IMR-90 (cell line): ENCODE measurements around the gene LIMS2.

Source experiments
- BHLHE40 ChIP-seq: fragments of 150-350 bp; IDR thresholded peaks from 2 replicates; pipeline ENCODE4 v1.6.1; 2016; ENCODE audit warnings: mild to moderate bottlenecking, low read depth, low read length
- CEBPB ChIP-seq: IDR thresholded peaks from 2 replicates; pipeline ENCODE4 v1.6.1; 2012; ENCODE audit warnings: low read depth, low read length, improper control_type of control experiment
- CHD1 ChIP-seq: IDR thresholded peaks from 2 replicates; pipeline ENCODE4 v1.6.1; 2012; ENCODE audit warnings: low read depth, low read length, improper control_type of control experiment
- ELK1 ChIP-seq: fragments of 150-350 bp; IDR thresholded peaks from 2 replicates; pipeline ENCODE4 v1.6.1; 2016; ENCODE audit warnings: low read depth, mild to moderate bottlenecking, low read length, moderate library complexity, borderline replicate concordance
- MAZ ChIP-seq: IDR thresholded peaks from 2 replicates; pipeline ENCODE4 v1.6.1; 2012; ENCODE audit warnings: low read depth, mild to moderate bottlenecking, low read length, improper control_type of control experiment, moderate library complexity, borderline replicate concordance
- POLR2A ChIP-seq: IDR thresholded peaks from 2 replicates; pipeline ENCODE4 v1.6.1; 2012; ENCODE audit warnings: mild to moderate bottlenecking, low read depth, low read length
- RAD21 ChIP-seq: IDR thresholded peaks from 2 replicates; pipeline ENCODE4 v1.6.1; 2012; ENCODE audit warnings: low read length, improper control_type of control experiment
- RCOR1 ChIP-seq: IDR thresholded peaks from 2 replicates; pipeline ENCODE4 v1.6.1; 2012; ENCODE audit warnings: mild to moderate bottlenecking, low read length, improper control_type of control experiment; ENCODE audit not compliant: insufficient replicate concordance
- SMC3 ChIP-seq: fragments of 150-350 bp; IDR thresholded peaks from 2 replicates; pipeline ENCODE4 v1.6.1; 2016; ENCODE audit warnings: low read depth, mild to moderate bottlenecking, antibody characterized with exemption, low read length, moderate library complexity
- USF2 ChIP-seq: fragments of 150-350 bp; IDR thresholded peaks from 2 replicates; pipeline ENCODE4 v1.6.1; 2017; ENCODE audit warnings: mild to moderate bottlenecking, antibody characterized with exemption, low read length, low read depth
- TF ChIP-seq, protein P1 (sequence below): conservative IDR thresholded peaks from 2 replicates; pipeline ENCODE4 v1.5.1; 2012; ENCODE audit warnings: mild to moderate bottlenecking, low read depth, low read length, improper control_type of control experiment

DNA sequence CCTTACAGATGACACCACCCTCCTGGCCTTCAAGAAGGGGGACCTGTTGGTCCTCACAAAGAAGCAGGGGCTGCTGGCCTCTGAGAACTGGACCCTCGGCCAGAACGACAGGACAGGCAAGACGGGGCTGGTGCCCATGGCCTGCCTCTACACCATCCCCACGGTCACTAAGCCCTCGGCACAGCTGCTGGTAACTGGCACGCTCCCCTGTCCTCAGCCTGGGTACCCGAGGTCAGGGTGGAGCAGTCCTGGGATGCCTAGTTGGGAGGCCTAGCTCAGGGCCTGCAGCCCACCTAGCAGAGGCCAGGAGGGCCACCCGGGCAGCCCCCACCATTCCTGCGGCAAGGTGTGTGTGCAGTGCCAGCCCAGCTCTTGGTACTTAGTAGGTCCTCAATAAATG is 45.7 kb downstream of the LIMS2 start:
- no peak for TF ChIP-seq CHD1
- TF ChIP-seq, protein P1, sequence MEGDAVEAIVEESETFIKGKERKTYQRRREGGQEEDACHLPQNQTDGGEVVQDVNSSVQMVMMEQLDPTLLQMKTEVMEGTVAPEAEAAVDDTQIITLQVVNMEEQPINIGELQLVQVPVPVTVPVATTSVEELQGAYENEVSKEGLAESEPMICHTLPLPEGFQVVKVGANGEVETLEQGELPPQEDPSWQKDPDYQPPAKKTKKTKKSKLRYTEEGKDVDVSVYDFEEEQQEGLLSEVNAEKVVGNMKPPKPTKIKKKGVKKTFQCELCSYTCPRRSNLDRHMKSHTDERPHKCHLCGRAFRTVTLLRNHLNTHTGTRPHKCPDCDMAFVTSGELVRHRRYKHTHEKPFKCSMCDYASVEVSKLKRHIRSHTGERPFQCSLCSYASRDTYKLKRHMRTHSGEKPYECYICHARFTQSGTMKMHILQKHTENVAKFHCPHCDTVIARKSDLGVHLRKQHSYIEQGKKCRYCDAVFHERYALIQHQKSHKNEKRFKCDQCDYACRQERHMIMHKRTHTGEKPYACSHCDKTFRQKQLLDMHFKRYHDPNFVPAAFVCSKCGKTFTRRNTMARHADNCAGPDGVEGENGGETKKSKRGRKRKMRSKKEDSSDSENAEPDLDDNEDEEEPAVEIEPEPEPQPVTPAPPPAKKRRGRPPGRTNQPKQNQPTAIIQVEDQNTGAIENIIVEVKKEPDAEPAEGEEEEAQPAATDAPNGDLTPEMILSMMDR, result no peak
- no peak for TF ChIP-seq POLR2A
- no peak for TF ChIP-seq RCOR1
- no peak for TF ChIP-seq SMC3
- no peak for TF ChIP-seq CEBPB
- no peak for TF ChIP-seq BHLHE40
- no peak for TF ChIP-seq USF2
- no peak for TF ChIP-seq MAZ
- TF ChIP-seq ELK1, result no peak
- no peak for TF ChIP-seq RAD21
